Activated T-cell treated with anti-CD3 and anti-CD28 coated beads, Interleukin-2, amount 50 U/mL, for 1 hour (primary cell): Measurements from ENCODE around the gene AFMID.
A peak's percentile ranks its signal among the peaks of the same experiment; 100 is the strongest.

Experiments
- DNase-seq: peaks from one replicate; pipeline ENCODE4 v3.0.0-alpha.2; 2020

Gene AFMID

DNA sequence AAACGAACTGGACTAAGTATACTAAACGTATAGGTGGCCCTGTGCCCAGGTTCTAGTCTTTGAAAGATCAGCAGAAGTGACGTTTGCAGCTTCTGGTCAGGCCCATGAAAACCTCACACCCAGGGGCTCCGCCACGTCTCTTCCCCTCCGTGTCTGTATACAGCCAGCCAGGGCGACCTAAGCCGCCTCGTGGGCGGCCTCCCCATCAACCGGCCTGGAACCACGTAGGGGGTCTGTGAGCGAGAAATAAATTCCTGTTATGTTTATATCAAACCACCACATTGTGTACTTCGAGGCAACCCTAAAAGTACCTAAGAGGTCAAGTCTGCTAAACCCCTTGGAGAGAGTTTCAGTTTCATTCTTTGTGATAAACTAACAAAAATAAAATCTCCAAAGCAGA, 7.1 kb upstream of the AFMID start:
- no peak for DNase-seq

DNA sequence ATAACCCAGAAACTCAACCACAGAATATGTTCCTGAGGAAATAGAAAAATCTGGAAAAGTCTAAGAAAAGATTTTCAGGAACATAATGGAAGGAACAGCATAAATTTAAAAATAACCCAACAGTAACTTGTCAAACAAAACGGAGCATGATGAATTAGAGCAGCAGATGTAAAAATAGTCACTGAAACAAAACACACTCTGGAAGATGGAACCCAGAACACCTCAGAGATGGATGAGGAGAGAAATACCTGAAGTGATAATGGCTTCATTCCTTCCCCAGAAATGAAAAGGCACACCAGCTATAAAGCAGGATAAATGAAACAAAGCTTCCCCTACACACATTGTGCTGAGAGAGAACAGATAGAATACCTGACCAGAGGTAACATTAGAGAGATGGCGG, 6.7 kb upstream of the AFMID start:
- DNase-seq = no peak

DNA sequence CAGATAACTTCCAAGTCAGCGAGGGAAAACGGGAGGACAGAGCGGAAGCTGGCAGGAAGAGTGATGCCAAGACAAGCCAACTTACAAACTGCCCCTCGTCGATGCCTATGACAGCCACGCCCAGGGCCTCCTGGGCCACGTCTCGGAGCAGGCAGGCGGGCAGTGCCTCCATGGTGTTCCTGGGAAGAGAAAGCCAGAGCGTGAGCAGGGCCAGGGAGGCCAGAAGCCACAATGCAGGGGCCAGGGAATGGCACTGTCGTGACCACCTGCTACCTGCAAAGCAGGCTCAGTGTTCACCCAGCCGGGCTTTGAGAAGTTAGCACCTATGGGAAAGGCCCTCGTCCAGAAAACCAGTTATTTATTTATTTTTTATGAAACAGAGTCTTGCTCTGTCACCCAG, 4.7 kb upstream of the AFMID start:
- DNase-seq = no peak

DNA sequence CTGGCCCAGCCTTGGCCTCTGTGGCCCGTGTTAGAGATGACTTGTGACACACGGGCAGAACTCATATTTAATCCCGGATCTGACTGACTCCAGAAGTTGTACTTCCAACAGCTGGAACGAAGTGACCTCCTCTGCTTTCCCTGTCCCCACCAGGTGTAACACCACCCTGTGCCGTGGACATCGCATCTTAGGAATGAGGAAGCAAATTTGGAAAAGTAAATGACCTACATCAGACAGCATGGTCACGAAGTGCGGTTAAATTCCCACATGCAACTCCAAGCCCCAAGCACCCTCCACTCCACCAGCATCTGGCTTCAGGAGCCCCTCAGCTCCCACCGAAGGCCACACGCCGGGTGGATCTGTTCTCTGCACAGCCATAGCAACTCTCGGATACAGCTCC, 3.2 kb upstream of the AFMID start:
- DNase-seq = no peak

DNA sequence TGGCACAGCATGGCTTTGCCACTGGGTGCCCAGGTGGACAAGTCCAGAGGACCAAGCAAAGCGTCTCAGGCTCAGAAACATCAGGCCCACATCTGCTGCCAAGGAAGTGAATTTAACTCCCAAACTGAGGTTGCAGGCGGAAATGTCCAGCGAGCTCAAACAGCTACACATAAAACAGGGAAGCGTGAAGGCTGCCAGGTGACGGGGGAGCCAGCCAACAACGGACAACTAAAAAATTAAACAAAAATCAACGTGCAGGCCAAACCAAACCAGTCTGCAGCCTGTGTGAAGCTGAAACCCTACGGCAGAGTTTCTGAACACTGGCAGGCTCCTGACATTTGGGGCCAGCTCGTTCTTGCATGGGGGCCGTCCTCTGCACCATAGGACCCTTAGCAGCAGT, 2.8 kb upstream of the AFMID start:
- DNase-seq = no peak

DNA sequence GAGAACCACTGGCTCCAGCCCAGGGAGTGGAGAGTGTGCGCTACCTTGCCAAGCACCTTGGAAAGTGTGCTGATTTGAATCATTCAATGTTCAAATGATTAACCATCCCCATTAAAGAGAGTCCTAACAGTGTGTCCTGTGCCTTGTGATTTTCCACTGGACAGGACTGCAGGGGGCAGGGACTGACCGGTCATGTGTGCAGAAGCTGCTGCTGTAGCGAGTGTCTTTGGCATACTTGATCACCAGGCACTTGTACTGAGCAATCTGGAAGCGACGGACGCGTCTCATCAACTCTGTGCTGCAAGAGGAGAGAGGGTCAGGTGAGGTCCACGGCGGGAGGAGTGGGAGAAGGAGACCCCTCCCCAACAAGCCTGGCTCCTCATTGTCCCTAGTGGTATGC, 2.3 kb upstream of the AFMID start:
- DNase-seq = no peak

DNA sequence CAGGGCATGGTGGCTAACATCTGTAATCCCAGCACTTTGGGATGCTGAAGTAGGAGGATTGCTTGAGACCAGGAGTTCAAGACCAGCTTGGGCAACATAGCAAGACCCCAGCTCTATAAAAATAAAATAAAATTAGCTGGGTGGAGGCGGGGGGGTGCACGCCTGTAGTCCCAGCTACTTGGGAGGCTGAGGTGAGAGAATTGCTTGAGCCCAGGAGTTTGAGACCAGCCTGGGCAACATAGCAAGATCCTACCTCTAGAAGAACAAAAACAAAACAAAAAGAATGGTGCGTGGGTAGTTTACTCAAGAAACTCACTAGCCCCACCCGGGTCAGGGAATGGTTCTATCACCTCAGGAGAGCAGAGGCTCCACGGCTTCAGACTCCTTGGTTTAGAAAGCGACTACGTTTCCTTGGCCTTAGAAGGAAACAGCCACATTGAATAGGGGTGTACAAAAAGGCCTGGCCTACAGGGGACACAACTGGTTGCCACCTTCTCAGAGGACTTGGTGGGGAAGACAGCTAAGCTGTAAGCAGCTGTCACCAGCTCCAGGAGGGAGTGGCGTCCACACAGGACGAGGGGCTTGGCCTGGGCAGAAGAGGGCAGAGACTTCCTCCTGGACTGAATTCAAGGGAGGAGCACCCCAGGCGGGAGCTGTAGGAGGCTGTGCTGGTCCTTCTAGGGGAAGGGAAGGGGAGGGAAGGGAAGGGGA, 1.0 kb upstream of the AFMID start:
- DNase-seq = no peak

DNA sequence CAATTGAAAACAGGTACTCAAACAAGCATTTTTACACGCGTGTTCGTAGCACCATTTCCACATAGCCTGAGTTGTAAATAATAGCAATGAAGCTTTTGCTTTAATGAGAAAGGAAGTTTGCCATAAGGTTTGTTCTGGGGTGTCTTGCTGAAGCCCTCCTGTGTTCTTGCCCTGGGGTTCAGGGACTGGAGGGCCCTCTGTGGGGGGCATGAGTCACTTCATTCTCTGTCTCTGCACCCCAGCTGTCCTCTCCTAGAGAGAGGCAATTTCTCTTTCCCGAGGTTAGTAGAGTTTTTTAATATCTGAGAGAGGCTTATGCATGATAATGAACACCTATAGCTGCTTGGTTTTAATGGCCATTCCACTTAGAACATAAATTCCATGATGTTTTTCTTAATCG, 9.6 kb downstream of the AFMID start:
- DNase-seq = no peak

DNA sequence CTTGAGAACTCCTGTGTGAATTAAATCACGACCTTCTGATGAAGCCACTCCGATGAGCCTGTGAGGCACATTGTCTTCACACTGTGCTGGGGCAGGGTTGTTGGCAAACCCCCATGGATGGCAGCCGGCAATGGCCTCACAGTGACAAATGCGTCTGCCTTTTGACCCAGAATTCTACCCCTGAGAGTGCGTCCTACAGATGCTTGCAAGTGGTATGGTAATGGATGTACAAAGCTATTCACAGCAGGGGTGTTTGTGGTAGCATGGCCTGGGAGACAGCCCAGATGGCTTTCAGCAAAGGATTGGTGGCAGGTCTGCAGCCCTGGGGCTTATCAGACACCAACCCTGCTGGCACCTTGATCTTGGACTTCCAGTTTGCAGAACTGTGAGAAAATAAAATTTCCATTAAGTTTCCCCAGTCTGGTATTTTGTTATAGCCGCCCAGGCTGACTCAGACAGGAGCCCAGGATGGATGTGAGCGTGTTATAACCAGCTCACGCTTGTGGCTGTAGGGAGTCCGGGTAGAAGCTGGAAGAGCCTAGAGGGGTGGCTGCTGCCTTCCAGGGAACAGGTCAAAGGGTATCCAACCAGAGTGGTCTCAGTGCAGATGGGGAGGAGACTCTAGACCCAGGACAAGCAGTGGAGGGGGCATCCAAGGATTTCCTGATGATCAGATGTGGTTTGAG, 10.1 kb downstream of the AFMID start:
- DNase-seq = no peak

DNA sequence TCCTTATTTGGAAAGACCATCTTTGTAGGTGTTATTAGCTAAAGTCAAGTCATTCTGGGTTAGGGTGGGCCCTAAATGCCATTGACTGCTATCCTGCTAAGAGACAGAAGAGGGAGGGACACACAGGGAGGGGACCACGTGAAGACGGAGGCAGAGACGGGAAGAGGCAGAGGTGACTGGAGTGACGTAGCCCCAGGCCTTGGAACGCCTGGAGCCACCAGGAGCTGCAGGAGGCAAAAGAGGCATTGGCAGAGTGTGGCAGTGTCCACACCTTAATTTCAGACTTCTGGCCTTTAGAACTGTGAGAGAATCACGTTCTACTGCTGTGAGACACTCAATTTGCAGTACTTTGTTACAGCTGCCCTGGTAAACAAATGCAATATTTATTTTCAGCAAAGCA, 13.3 kb downstream of the AFMID start:
- DNase-seq = no peak

DNA sequence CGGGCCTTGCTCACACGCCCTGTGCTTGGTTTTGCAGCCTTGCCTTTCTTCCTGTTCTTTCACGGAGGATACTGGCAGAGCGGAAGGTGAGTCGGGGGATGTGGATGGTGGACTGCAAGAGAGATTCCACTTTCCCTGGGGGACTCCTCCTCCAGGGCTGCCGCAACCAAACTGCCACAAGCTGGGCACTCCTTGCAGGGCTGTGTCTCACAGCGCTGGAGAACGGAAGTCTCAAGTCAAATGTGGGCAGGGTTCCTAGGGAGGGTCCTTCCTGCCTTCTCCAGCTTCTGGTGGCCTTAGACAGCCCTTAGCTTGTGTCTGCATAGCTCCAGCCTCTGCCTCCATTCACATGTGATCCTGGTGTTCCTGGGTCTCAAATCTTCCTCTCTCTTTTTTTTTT, 15.5 kb downstream of the AFMID start:
- no peak for DNase-seq

DNA sequence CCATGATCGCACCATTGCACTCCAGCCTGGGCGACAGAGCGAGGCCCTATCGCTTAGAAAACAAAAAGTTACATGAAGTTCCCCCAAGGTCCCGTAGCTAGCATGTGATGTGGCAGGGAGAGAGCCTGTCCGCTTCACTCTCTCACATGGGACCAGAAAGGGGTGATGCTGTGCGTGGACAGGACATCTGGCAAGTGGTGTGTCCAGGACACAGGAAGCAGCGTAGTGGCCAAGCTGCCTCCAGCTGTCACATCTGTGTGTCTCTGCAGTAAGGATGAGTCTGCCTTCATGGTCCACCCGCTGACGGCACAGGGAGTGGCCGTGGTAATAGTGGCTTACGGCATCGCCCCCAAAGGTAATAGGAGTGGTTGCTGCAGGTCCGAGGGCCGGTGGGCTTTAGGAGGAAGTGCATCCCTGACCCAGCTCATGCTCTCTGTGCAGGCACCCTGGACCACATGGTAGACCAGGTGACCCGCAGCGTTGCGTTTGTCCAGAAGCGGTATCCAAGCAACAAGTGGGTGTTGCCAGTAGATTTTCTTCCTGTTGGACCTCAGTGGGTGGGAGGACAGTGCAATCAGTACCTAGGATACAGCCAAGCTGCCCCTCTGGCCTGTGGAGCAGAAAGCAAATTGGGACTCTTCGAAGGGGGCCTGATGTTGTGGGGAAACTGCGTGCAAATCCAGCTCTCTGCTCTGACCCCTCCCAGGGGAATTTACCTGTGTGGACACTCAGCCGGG, 17.4 kb downstream of the AFMID start:
- no peak for DNase-seq

DNA sequence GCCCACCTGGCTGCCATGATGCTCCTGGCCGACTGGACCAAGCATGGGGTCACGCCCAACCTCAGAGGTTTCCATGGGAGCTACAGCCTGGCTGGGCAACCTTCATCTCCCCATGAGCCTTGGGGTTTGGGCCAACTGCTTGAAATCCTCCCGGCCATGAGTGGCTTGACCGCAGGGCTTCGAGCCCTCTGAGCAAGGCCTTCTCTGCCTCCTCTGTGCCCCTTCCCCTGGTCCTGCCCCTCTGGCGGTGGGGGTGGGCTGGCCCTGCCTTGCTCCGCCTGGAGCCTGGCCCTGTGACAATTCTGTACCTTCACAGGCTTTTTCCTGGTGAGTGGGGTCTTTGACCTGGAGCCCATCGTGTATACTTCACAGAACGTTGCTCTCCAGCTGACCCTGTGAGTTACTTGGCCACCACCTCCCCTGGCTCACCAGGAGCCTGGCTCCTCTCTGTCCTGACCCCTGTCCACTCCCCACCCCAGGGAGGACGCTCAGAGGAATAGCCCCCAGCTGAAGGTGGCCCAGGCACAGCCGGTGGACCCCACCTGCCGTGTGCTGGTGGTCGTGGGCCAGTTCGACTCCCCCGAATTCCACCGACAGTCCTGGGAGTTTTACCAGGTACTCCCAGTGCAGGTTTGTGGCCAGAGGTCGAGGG, 18.1 kb downstream of the AFMID start:
- DNase-seq = no peak

DNA sequence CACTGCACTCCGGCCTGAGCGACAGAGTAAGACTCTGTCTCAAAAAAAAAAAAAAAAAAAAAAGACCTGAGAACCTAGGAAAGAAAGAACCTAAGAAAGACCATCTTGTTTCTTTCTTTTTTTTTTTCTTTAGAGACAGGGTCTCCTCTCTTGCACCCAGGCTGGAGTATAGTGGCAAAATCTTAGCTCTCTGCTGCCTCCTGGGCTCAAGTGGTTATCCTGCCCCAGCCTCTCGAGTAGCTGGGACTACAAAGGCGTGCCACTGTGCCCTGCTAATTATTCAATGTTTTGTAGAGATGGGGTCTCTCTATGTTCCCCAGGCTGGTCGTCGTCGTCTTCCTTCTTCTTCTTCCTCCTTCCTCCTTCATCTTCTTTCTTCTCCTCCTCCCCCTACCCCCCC, 19.1 kb downstream of the AFMID start:
- DNase-seq = no peak

DNA sequence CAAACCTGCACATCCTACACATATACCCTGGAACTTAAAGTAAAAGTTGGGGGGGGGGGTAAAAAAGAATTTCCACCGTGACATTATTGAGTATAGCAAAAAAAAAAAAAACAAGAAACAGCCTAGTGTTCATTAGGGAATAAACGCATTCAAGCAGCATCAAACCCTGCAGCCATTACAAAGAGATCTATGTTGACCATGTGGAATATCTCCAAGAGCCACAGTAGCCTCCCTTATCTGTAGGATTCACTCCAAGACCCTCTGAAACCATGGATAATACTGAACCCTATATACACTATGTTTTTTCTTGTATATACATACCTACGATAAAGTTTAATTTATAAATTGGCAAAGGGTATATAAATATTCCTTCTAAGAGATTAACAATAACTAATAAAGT, 21.3 kb downstream of the AFMID start:
- DNase-seq = no peak

DNA sequence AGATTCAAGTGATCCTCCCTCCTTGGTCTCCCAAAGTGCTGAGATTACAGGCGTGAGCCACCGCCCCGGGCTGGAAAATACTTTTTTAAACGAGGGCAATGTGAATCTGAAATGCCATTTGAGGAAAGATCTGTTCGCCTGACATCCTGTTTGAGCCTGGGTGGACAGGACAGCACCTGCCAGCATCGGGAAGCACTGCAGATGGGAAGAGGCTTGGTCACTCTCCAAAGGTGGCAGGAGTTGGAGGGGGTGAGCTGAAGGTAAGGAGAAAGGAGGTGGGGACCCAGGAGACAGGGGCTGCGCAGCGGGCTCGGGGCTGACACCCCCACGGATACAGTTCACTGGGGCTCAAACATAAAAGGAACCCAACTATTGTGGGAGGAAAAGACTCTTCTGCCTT, 22.9 kb downstream of the AFMID start:
- no peak for DNase-seq

DNA sequence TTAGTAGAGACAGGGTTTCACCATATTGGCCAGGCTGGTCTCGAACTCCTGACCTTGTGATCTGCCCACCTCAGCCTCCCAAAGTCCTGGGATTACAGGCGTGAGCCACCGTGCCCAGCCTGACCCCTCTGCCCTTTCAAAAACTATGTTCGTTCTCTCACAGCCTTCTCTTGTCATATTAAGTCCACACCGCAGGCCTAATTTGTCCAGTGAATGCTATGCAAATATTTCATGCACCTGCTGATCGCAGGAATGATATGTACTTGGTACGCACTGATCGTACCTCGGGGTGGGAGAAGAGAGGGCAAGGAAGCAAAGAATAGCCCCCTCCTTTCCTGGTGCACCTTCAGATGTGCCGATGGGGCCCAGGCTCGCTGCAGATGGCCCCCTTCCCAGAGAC, 23.9 kb downstream of the AFMID start:
- DNase-seq = no peak

DNA sequence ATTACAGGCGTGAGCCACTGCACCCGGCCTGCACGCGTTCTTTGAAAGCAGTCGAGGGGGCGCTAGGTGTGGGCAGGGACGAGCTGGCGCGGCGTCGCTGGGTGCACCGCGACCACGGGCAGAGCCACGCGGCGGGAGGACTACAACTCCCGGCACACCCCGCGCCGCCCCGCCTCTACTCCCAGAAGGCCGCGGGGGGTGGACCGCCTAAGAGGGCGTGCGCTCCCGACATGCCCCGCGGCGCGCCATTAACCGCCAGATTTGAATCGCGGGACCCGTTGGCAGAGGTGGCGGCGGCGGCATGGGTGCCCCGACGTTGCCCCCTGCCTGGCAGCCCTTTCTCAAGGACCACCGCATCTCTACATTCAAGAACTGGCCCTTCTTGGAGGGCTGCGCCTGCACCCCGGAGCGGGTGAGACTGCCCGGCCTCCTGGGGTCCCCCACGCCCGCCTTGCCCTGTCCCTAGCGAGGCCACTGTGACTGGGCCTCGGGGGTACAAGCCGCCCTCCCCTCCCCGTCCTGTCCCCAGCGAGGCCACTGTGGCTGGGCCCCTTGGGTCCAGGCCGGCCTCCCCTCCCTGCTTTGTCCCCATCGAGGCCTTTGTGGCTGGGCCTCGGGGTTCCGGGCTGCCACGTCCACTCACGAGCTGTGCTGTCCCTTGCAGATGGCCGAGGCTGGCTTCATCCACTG, 27.0 kb downstream of the AFMID start, which contains the start of gene BIRC5:
TSS of gene BIRC5 (plus strand) at position 238 of the 690 bp plus-strand sequence. CDS start at position 302, 64 bp downstream.
- DNase-seq = peak; percentile 91

DNA sequence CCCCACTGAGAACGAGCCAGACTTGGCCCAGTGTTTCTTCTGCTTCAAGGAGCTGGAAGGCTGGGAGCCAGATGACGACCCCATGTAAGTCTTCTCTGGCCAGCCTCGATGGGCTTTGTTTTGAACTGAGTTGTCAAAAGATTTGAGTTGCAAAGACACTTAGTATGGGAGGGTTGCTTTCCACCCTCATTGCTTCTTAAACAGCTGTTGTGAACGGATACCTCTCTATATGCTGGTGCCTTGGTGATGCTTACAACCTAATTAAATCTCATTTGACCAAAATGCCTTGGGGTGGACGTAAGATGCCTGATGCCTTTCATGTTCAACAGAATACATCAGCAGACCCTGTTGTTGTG, 27.5 kb downstream of the AFMID start:
- DNase-seq = no peak

DNA sequence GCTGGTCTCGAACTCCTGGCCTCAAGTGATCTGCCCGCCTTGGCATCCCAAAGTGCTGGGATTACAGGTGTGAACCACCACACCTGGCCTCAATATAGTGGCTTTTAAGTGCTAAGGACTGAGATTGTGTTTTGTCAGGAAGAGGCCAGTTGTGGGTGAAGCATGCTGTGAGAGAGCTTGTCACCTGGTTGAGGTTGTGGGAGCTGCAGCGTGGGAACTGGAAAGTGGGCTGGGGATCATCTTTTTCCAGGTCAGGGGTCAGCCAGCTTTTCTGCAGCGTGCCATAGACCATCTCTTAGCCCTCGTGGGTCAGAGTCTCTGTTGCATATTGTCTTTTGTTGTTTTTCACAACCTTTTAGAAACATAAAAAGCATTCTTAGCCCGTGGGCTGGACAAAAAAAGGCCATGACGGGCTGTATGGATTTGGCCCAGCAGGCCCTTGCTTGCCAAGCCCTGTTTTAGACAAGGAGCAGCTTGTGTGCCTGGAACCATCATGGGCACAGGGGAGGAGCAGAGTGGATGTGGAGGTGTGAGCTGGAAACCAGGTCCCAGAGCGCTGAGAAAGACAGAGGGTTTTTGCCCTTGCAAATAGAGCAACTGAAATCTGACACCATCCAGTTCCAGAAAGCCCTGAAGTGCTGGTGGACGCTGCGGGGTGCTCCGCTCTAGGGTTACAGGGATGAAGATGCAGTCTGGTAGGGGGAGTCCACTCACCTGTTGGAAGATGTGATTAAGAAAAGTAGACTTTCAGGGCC, 32.4 kb downstream of the AFMID start:
- no peak for DNase-seq

DNA sequence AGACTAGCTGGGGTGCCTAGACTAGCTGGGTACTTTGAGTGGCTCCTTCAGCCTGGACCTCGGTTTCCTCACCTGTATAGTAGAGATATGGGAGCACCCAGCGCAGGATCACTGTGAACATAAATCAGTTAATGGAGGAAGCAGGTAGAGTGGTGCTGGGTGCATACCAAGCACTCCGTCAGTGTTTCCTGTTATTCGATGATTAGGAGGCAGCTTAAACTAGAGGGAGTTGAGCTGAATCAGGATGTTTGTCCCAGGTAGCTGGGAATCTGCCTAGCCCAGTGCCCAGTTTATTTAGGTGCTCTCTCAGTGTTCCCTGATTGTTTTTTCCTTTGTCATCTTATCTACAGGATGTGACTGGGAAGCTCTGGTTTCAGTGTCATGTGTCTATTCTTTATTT, 35.9 kb downstream of the AFMID start:
- DNase-seq = no peak

DNA sequence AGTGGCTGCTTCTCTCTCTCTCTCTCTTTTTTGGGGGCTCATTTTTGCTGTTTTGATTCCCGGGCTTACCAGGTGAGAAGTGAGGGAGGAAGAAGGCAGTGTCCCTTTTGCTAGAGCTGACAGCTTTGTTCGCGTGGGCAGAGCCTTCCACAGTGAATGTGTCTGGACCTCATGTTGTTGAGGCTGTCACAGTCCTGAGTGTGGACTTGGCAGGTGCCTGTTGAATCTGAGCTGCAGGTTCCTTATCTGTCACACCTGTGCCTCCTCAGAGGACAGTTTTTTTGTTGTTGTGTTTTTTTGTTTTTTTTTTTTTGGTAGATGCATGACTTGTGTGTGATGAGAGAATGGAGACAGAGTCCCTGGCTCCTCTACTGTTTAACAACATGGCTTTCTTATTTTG, 36.6 kb downstream of the AFMID start:
- DNase-seq = no peak
